IMR-90 (cell line): ENCODE results near the gene ADAMTS3. TPM values are rescaled to one million over a fixed set of nuclear protein-coding genes. Genes with fewer than 3 reads are reported as not detected.

Source experiments
- ATAC-seq: fragments of 200-7000 bp; cut with Tn5 transposase; 2 replicates; pipeline ENCODE4 v1.9.1; 2020; ENCODE audit warnings: low read depth, mild to moderate bottlenecking, moderate library complexity
- BruUV-seq: library from RNA; stranded (reverse); fragments of 400-500 nt; replicated peaks from 2 replicates; lab custom pipeline; 2021; lab: Mats Ljungman, UMichigan
- CTCF ChIA-PET: fragments of 300-600 bp; formaldehyde crosslinking; extraction: SDS; loops from one replicate; lab custom pipeline; 2021; ENCODE audit warnings: antibody characterized with exemption; lab: Yijun Ruan, JAX
- POLR2A ChIA-PET: fragments of 300-600 bp; sonication (Branson Sonifier 250); formaldehyde crosslinking; loops from one replicate; lab custom pipeline; 2022; ENCODE audit warnings: antibody characterized with exemption; ENCODE audit not compliant: unreplicated experiment; lab: Charles Lee
- DNase-seq: peaks from one replicate; pipeline ENCODE4 v3.0.0; 2013
- H2AFZ ChIP-seq: replicated peaks from 2 replicates; pipeline ENCODE3; 2013; ENCODE audit warnings: low read length, mild to moderate bottlenecking; ENCODE audit not compliant: poor library complexity
- H2AK5ac ChIP-seq: 2 replicates; pipeline ENCODE4 v1.6.1; 2013; ENCODE audit warnings: low read depth, low read length, inconsistent platforms
- H2AK9ac ChIP-seq: replicated peaks from 2 replicates; pipeline ENCODE3; 2013; ENCODE audit warnings: mild to moderate bottlenecking, low read depth, low read length, moderate library complexity; ENCODE audit not compliant: poor library complexity
- H2BK120ac ChIP-seq: 2 replicates; pipeline ENCODE4 v1.6.1; 2013; ENCODE audit warnings: low read depth, low read length, inconsistent platforms
- H2BK15ac ChIP-seq: 3 replicates; pipeline ENCODE4 v1.6.1; 2013; ENCODE audit warnings: low read depth, low read length, inconsistent platforms
- H2BK20ac ChIP-seq: 2 replicates; pipeline ENCODE4 v1.6.1; 2013; ENCODE audit warnings: low read depth, mild to moderate bottlenecking, inconsistent platforms, low read length, moderate library complexity
- H2BK5ac ChIP-seq: 2 replicates; pipeline ENCODE4 v1.6.1; 2013; ENCODE audit warnings: mild to moderate bottlenecking, low read depth, low read length, inconsistent platforms; ENCODE audit not compliant: poor library complexity, severe bottlenecking
- H3K14ac ChIP-seq: replicated peaks from 2 replicates; pipeline ENCODE4 v1.6.1; 2013; ENCODE audit warnings: low read depth, low read length, inconsistent platforms
- H3K18ac ChIP-seq: 2 replicates; pipeline ENCODE4 v1.6.1; 2013; ENCODE audit warnings: low read depth, low read length, control low read depth
- H3K23ac ChIP-seq: 2 replicates; pipeline ENCODE4 v1.6.1; 2013; ENCODE audit warnings: low read depth, low read length, inconsistent platforms
- H3K27ac ChIP-seq: 2 replicates; pipeline ENCODE4 v1.5.1; 2013; ENCODE audit warnings: mild to moderate bottlenecking, control low read depth, low read length; ENCODE audit not compliant: insufficient read depth
- H3K27me3 ChIP-seq: 2 replicates; pipeline ENCODE4 v1.6.1; 2013; ENCODE audit warnings: low read length; ENCODE audit not compliant: control insufficient read depth, insufficient read depth
- H3K36me3 ChIP-seq: 2 replicates; pipeline ENCODE4 v1.6.1; 2013; ENCODE audit warnings: low read length, mixed read lengths; ENCODE audit not compliant: control insufficient read depth, insufficient read depth
- H3K4ac ChIP-seq: 2 replicates; pipeline ENCODE4 v1.6.1; 2013; ENCODE audit warnings: low read depth, low read length, inconsistent platforms
- H3K4me1 ChIP-seq: 2 replicates; pipeline ENCODE4 v1.6.1; 2013; ENCODE audit warnings: low read length, mixed read lengths; ENCODE audit not compliant: control insufficient read depth, insufficient read depth
- H3K4me2 ChIP-seq: 2 replicates; pipeline ENCODE4 v1.6.1; 2013; ENCODE audit warnings: low read depth, mild to moderate bottlenecking, control low read depth, low read length, moderate library complexity
- H3K4me3 ChIP-seq: 2 replicates; pipeline ENCODE4 v1.5.1; 2013; ENCODE audit warnings: low read depth, mild to moderate bottlenecking, control low read depth, low read length, moderate library complexity; ENCODE audit not compliant: insufficient read depth
- H3K56ac ChIP-seq: 2 replicates; pipeline ENCODE4 v1.6.1; 2013; ENCODE audit warnings: low read length, inconsistent platforms; ENCODE audit not compliant: insufficient read depth; ENCODE audit errors: extremely low read depth
- H3K79me1 ChIP-seq, 2 experiments: 2 replicates each; pipeline ENCODE4 v1.6.1; 2013; ENCODE audit warnings: low read length in 2 of 2, inconsistent platforms in 1 of 2, low read depth in 1 of 2
- H3K9ac ChIP-seq: 2 replicates; pipeline ENCODE4 v1.6.1; 2013; ENCODE audit warnings: low read depth, low read length, control low read depth
- H3K9me1 ChIP-seq: 2 replicates; pipeline ENCODE4 v1.6.1; 2013; ENCODE audit warnings: low read length, inconsistent platforms; ENCODE audit not compliant: insufficient read depth
- H3K9me3 ChIP-seq: 2 replicates; pipeline ENCODE4 v1.6.1; 2013; ENCODE audit warnings: low read length; ENCODE audit not compliant: control insufficient read depth, insufficient read depth
- H4K20me1 ChIP-seq: 2 replicates; pipeline ENCODE4 v1.6.1; 2013; ENCODE audit warnings: low read length, inconsistent platforms; ENCODE audit not compliant: insufficient read depth
- H4K5ac ChIP-seq: 2 replicates; pipeline ENCODE4 v1.6.1; 2013; ENCODE audit warnings: mild to moderate bottlenecking, low read depth, low read length, control low read depth
- H4K8ac ChIP-seq, 2 experiments: 2 replicates each; pipeline ENCODE4 v1.6.1; 2013; ENCODE audit warnings: low read depth in 2 of 2, low read length in 2 of 2, control low read depth in 1 of 2, inconsistent platforms in 1 of 2
- H4K91ac ChIP-seq: 2 replicates; pipeline ENCODE4 v1.6.1; 2013; ENCODE audit warnings: low read depth, low read length, inconsistent platforms; ENCODE audit not compliant: insufficient read depth
- BHLHE40 ChIP-seq: fragments of 150-350 bp; IDR thresholded peaks from 2 replicates; pipeline ENCODE4 v1.6.1; 2016; ENCODE audit warnings: mild to moderate bottlenecking, low read depth, low read length
- CEBPB ChIP-seq: IDR thresholded peaks from 2 replicates; pipeline ENCODE4 v1.6.1; 2012; ENCODE audit warnings: low read depth, low read length, improper control_type of control experiment
- MAFK ChIP-seq: IDR thresholded peaks from 2 replicates; pipeline ENCODE4 v1.6.1; 2012; ENCODE audit warnings: low read depth, low read length, improper control_type of control experiment
- MXI1 ChIP-seq: IDR thresholded peaks from 2 replicates; pipeline ENCODE4 v1.6.1; 2012; ENCODE audit warnings: low read depth, mild to moderate bottlenecking, low read length, moderate library complexity, borderline replicate concordance
- NFE2L2 ChIP-seq: fragments of 150-350 bp; IDR thresholded peaks from 2 replicates; pipeline ENCODE4 v1.6.1; 2016; ENCODE audit warnings: low read depth, mild to moderate bottlenecking, low read length
- RAD21 ChIP-seq: IDR thresholded peaks from 2 replicates; pipeline ENCODE4 v1.6.1; 2012; ENCODE audit warnings: low read length, improper control_type of control experiment
- SMC3 ChIP-seq: fragments of 150-350 bp; IDR thresholded peaks from 2 replicates; pipeline ENCODE4 v1.6.1; 2016; ENCODE audit warnings: low read depth, mild to moderate bottlenecking, antibody characterized with exemption, low read length, moderate library complexity
- USF2 ChIP-seq: fragments of 150-350 bp; IDR thresholded peaks from 2 replicates; pipeline ENCODE4 v1.6.1; 2017; ENCODE audit warnings: mild to moderate bottlenecking, antibody characterized with exemption, low read length, low read depth
- WGBS, 2 experiments: methylation state at CpG; one replicate each; pipeline versions ENCODE4 v1.1.5 to v1.1.7; 2013; ENCODE audit warnings: missing lambda C conversion rate in 2 of 2; ENCODE audit not compliant: insufficient read length in 1 of 2; ENCODE audit errors: extremely low coverage in 2 of 2; 5-methylcytosine and 5-hydroxymethylcytosine counted together
- dilution Hi-C: fragments of 300-500 bp; cut with HindIII; formaldehyde crosslinking; loops from one replicate; pipeline ENCODE4 v1.14.3; 2018; ENCODE audit warnings: low sequenced_read_pairs; ENCODE audit not compliant: unreplicated experiment
- in situ Hi-C: fragments of 300-500 bp; cut with MboI; formaldehyde crosslinking; loops from 3 replicates; pipeline ENCODE4 v1.14.3; 2019; ENCODE audit warnings: low sequenced_read_pairs, inconsistent platforms, mixed read lengths
- intact Hi-C: fragments of 100-400 bp; cut with micrococcal nuclease; formaldehyde crosslinking; loops from 2 replicates; pipeline ENCODE4 v1.10.0; 2022
- polyA plus RNA-seq, 3 experiments: library from polyadenylated mRNA; depleted of rRNA; stranded (reverse); fragments of >200 nt; gene quantifications; 2 replicates each; pipeline ENCODE4 v1.2.3, GENCODE V29; 2012; ENCODE audit warnings: low replicate concordance in 1 of 3
- total RNA-seq: library from RNA; depleted of rRNA; stranded (reverse); fragments of >200 nt; gene quantifications from 2 replicates; pipeline ENCODE4 v1.2.3, GENCODE V29; 2012
- TF ChIP-seq, protein P1 (sequence below): conservative IDR thresholded peaks from 2 replicates; pipeline ENCODE4 v1.5.1; 2012; ENCODE audit warnings: mild to moderate bottlenecking, low read depth, low read length, improper control_type of control experiment

ADAMTS3 gene
- total and polyA plus RNA-seq, 2 of the 4 experiments (the other 2 are of a cell fraction): 0.68 to 2.9 TPM

GRCh38 chr4:72567821-72568675, 973 bp downstream of the ADAMTS3 start (continued):
- no peak for TF ChIP-seq SMC3
- no peak for TF ChIP-seq BHLHE40
- 0 out of 2 replicates have a peak, but pooled peaks have one; percentile 13 for TF ChIP-seq RAD21

DNA sequence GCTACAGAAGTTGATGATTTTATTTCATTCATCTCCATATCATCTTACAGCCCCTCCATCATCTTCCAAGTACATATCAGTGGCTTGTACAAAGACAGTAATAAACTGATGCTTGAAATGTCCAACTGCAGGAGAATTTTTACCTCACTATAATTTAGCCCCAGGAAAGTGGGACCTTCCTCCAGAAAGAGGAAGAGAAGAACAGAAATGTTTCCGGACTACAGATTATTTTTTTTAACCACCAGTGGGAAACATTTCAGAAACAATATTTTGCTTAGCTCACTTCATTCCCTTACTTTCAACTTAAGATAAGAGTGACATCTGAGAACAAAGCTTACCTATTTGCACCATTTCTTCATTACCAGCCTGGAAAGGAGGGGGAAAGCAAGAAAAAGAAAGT, 2.0 kb downstream of the ADAMTS3 start:
- 0 out of 2 replicates have a peak overlapping the region, but pooled peaks have one; percentile 32 for H3K23ac ChIP-seq
- intact Hi-C loops (loop anchor here (5.0 kb wide), 1 partner anchor 255 kb away; no protein-coding TSS in a partner anchor), in situ Hi-C loops (no loop called here), dilution Hi-C loops (no loop called here)
- no peak overlapping the region for H4K8ac ChIP-seq
- no peaks in the 10 kb centered on the region for H3K9me1 ChIP-seq
- no peak overlapping the region for H4K91ac ChIP-seq
- H3K4ac ChIP-seq: no peak overlapping the region; the same call in 1 of the 2 replicates
- ChIA-PET POLR2A (no interaction called here), CTCF (interaction anchor here (0.9 to 1.4 kb wide), 5 partner anchors 9 to 114 kb away, joined by 3 to 4 read pairs (median 4); no protein-coding TSS in a partner anchor)
- H3K27me3 ChIP-seq: no peaks in the 10 kb centered on the region
- H3K36me3 ChIP-seq: no peaks in the 10 kb centered on the region
- no peaks in the 10 kb centered on the region; the same call in 1 of the 2 replicates for H3K4me1 ChIP-seq
- no peak overlapping the region for H2AFZ ChIP-seq
- no peak overlapping the region for H2BK120ac ChIP-seq
- no peak overlapping the region for H3K14ac ChIP-seq
- no CpG with 5 or more reads among the region's 1 CpG for WGBS, 2 experiments
- no peak overlapping the region for H3K56ac ChIP-seq
- H3K27ac ChIP-seq: no peak overlapping the region
- H4K5ac ChIP-seq: no peak overlapping the region
- H3K4me3 ChIP-seq: no peak overlapping the region
- DNase-seq (no peak), ATAC-seq (no peak)
- no peak overlapping the region for H3K9ac ChIP-seq
- no peak for TF ChIP-seq SMC3
- TF ChIP-seq MXI1: no peak
- no peak for TF ChIP-seq NFE2L2
- TF ChIP-seq, protein P1, sequence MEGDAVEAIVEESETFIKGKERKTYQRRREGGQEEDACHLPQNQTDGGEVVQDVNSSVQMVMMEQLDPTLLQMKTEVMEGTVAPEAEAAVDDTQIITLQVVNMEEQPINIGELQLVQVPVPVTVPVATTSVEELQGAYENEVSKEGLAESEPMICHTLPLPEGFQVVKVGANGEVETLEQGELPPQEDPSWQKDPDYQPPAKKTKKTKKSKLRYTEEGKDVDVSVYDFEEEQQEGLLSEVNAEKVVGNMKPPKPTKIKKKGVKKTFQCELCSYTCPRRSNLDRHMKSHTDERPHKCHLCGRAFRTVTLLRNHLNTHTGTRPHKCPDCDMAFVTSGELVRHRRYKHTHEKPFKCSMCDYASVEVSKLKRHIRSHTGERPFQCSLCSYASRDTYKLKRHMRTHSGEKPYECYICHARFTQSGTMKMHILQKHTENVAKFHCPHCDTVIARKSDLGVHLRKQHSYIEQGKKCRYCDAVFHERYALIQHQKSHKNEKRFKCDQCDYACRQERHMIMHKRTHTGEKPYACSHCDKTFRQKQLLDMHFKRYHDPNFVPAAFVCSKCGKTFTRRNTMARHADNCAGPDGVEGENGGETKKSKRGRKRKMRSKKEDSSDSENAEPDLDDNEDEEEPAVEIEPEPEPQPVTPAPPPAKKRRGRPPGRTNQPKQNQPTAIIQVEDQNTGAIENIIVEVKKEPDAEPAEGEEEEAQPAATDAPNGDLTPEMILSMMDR: no peak
- no peak for TF ChIP-seq MAFK
- no peak for TF ChIP-seq RAD21
- TF ChIP-seq CEBPB: no peak
- TF ChIP-seq USF2: no peak
- H2BK5ac ChIP-seq: no peak overlapping the region
- H3K18ac ChIP-seq: no peak overlapping the region
- no peaks in the 10 kb centered on the region for H4K20me1 ChIP-seq
- H3K79me1 ChIP-seq: no peaks in the 10 kb centered on the region
- H2BK15ac ChIP-seq: no peak overlapping the region
- no peak overlapping the region for H2AK9ac ChIP-seq
- H2BK20ac ChIP-seq: no peak overlapping the region
- no peak overlapping the region for H3K4me2 ChIP-seq
- BruUV-seq: no TSS peak
- H3K9me3 ChIP-seq: no peaks in the 10 kb centered on the region
- no peak overlapping the region for H2AK5ac ChIP-seq
